Vagina (tissue), 2 donors: ENCODE results near the gene ELMOD3.
A peak's percentile ranks its signal among the peaks of the same experiment; 100 is the strongest.

ENCODE experiments used
- POLR2A ChIP-seq, 2 donors: fragments of 450-650 bp; IDR thresholded peaks; one replicate each; pipeline ENCODE4 v1.6.1; 2017; ENCODE audit warnings: antibody characterized with exemption in 2 of 2, mild to moderate bottlenecking in 2 of 2, moderate library complexity in 2 of 2
- POLR2AphosphoS5 ChIP-seq, 2 donors: sonication (generic); formaldehyde crosslinking; IDR thresholded peaks; one replicate each; pipeline ENCODE4 v1.9.0; 2017; ENCODE audit warnings: antibody characterized with exemption in 2 of 2, mild to moderate bottlenecking in 2 of 2, low read depth in 1 of 2; ENCODE audit not compliant: insufficient read depth in 1 of 2
- TF ChIP-seq, protein P1 (sequence below), 3 experiments: fragments of 450-650 bp in 2 of 3; fragments of 200-600 bp in 1 of 3; sonication (generic) in 1 of 3; IDR thresholded peaks; one replicate each; pipeline ENCODE4 v1.5.1; 2017 to 2019; ENCODE audit warnings: antibody characterized with exemption in 3 of 3, mild to moderate bottlenecking in 2 of 3, moderate library complexity in 2 of 3

DNA sequence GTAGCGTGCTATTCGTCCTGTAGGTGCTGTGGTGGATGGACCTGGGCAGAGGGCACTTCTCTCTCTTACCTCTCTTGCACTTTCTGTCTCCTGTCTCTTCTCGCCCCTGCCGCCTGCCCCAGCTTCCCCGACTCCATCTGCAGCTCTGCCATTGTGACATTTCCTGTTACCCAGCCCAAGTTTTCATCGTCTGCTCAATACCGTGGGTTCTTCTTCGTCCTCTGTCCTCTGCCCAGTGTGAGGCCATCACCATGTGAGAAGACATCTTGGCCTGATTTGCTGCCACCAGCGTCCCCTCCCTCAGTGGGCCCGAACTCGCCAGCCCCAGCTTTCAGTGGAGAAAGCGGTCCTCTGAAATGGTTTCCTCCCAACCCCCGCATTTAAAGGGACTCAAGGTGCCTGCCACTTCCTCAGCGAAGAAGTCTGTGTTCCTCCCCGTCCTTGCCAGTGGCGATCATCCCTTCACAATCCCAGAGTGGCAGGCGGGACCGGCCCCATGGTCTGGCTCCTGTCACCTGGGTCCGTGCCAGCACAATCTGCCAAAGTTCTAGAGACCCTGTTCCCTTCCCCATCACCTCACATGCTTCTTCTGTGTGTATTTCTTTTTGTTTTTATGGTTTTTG, 44.8 kb upstream of the ELMOD3 start:
- TF ChIP-seq, protein P1, sequence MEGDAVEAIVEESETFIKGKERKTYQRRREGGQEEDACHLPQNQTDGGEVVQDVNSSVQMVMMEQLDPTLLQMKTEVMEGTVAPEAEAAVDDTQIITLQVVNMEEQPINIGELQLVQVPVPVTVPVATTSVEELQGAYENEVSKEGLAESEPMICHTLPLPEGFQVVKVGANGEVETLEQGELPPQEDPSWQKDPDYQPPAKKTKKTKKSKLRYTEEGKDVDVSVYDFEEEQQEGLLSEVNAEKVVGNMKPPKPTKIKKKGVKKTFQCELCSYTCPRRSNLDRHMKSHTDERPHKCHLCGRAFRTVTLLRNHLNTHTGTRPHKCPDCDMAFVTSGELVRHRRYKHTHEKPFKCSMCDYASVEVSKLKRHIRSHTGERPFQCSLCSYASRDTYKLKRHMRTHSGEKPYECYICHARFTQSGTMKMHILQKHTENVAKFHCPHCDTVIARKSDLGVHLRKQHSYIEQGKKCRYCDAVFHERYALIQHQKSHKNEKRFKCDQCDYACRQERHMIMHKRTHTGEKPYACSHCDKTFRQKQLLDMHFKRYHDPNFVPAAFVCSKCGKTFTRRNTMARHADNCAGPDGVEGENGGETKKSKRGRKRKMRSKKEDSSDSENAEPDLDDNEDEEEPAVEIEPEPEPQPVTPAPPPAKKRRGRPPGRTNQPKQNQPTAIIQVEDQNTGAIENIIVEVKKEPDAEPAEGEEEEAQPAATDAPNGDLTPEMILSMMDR (IDR thresholded peaks at IDR 0.05): no peak
- TF ChIP-seq POLR2A (IDR thresholded peaks at IDR 0.05): no peak
- peak in 1 of 2 donors; percentile 22 for TF ChIP-seq POLR2AphosphoS5 (IDR thresholded peaks at IDR 0.05; ENCODE audit: insufficient read depth in 1 of 2, low read depth in 1 of 2)
